ENCODE results near the gene CTRB2.

DNA sequence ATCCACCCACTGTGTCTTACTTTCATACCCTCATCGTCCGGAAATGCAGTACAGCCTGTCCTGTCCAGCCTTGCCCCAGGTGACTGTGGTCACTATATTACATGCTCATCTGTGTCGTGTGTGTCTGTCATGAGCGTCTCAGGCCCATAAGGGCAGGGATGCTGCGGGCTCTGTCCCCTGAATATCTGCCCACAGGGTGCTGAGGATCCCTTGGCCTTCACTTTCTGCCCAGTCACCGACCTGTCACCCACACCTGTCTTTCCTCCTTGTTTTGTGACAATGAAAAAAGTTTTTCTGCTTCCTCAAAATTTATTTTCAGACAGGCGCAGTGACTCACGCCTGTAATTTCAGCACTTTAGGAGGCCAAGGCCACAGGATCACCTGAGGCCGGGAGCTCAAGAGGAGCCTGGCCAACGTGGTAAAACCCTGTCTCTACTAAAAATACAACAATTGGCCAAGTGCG lies 10.5 kb upstream of the CTRB2 start:
- TF ChIP-seq MAFK (IDR thresholded peaks at IDR 0.05; ENCODE audit: low read depth, low read length) (no peak), POLR2A (IDR thresholded peaks at IDR 0.05; ENCODE audit: control extremely low read depth in 1 of 2, low read depth in 2 of 2, low read length in 2 of 2) (no peak), JUND (IDR thresholded peaks at IDR 0.05; ENCODE audit: low read length) (no peak), CEBPB (IDR thresholded peaks at IDR 0.05; ENCODE audit: low read depth, low read length) (no peak), FOSL1 (IDR thresholded peaks at IDR 0.05; ENCODE audit: insufficient read depth, low read depth, low read length) (no peak), EP300 (IDR thresholded peaks at IDR 0.05; ENCODE audit: borderline replicate concordance in 1 of 2, low read depth in 2 of 2, low read length in 2 of 2) (no peak)
- TF ChIP-seq, protein P1, sequence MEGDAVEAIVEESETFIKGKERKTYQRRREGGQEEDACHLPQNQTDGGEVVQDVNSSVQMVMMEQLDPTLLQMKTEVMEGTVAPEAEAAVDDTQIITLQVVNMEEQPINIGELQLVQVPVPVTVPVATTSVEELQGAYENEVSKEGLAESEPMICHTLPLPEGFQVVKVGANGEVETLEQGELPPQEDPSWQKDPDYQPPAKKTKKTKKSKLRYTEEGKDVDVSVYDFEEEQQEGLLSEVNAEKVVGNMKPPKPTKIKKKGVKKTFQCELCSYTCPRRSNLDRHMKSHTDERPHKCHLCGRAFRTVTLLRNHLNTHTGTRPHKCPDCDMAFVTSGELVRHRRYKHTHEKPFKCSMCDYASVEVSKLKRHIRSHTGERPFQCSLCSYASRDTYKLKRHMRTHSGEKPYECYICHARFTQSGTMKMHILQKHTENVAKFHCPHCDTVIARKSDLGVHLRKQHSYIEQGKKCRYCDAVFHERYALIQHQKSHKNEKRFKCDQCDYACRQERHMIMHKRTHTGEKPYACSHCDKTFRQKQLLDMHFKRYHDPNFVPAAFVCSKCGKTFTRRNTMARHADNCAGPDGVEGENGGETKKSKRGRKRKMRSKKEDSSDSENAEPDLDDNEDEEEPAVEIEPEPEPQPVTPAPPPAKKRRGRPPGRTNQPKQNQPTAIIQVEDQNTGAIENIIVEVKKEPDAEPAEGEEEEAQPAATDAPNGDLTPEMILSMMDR (IDR thresholded peaks at IDR 0.05; ENCODE audit: control extremely low read depth in 1 of 3, insufficient read depth in 1 of 3, low read depth in 1 of 3, low read length in 3 of 3), result no peak
- TF ChIP-seq, protein P2, sequence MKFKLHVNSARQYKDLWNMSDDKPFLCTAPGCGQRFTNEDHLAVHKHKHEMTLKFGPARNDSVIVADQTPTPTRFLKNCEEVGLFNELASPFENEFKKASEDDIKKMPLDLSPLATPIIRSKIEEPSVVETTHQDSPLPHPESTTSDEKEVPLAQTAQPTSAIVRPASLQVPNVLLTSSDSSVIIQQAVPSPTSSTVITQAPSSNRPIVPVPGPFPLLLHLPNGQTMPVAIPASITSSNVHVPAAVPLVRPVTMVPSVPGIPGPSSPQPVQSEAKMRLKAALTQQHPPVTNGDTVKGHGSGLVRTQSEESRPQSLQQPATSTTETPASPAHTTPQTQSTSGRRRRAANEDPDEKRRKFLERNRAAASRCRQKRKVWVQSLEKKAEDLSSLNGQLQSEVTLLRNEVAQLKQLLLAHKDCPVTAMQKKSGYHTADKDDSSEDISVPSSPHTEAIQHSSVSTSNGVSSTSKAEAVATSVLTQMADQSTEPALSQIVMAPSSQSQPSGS (IDR thresholded peaks at IDR 0.05; ENCODE audit: low read length), result no peak
